ENCODE results near the gene RAD18.

Gene RAD18

DNA sequence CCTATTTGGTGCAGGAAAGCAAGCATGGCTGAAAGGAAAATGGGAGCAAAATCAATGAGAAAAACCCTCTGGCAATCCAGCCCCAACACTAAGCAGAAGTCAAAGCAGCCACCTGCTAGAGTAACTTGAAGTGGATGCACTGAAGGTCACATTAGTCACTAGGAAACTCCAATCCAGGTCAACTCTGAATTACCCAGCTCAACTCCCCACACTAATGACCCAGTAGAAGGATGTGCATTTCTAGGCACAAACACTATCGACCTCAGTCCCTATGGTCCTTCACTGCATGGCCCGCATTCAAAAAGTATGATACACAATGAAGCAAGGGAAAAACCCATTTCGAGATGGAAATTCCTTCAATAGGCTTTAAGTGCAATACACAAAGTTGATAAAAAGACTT lies 80.6 kb downstream of the RAD18 start (continued):
- TF ChIP-seq KLF7 (tag by site-specific recombination; IDR thresholded peaks at IDR 0.05; ENCODE audit: borderline replicate concordance): no peak
- TF ChIP-seq ZNF549 (tag by site-specific recombination; IDR thresholded peaks at IDR 0.05): no peak
- no peak for TF ChIP-seq ZNF785 (tag by site-specific recombination; IDR thresholded peaks at IDR 0.05)
- no peak for TF ChIP-seq ZNF174 (tag by site-specific recombination; IDR thresholded peaks at IDR 0.05)
- no peak for TF ChIP-seq ZNF670 (tag by site-specific recombination; IDR thresholded peaks at IDR 0.05; ENCODE audit: low read depth)
- TF ChIP-seq, protein P1, sequence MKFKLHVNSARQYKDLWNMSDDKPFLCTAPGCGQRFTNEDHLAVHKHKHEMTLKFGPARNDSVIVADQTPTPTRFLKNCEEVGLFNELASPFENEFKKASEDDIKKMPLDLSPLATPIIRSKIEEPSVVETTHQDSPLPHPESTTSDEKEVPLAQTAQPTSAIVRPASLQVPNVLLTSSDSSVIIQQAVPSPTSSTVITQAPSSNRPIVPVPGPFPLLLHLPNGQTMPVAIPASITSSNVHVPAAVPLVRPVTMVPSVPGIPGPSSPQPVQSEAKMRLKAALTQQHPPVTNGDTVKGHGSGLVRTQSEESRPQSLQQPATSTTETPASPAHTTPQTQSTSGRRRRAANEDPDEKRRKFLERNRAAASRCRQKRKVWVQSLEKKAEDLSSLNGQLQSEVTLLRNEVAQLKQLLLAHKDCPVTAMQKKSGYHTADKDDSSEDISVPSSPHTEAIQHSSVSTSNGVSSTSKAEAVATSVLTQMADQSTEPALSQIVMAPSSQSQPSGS (tag by site-specific recombination; IDR thresholded peaks at IDR 0.05; ENCODE audit: low read depth): no peak
- no peak for TF ChIP-seq TCF7L2 (IDR thresholded peaks at IDR 0.05; ENCODE audit: borderline replicate concordance, low read depth, low read length)
- no peak for TF ChIP-seq ZNF776 (tag by site-specific recombination; IDR thresholded peaks at IDR 0.05; ENCODE audit: borderline replicate concordance)
- TF ChIP-seq ZNF621 (tag by site-specific recombination; IDR thresholded peaks at IDR 0.05): no peak

DNA sequence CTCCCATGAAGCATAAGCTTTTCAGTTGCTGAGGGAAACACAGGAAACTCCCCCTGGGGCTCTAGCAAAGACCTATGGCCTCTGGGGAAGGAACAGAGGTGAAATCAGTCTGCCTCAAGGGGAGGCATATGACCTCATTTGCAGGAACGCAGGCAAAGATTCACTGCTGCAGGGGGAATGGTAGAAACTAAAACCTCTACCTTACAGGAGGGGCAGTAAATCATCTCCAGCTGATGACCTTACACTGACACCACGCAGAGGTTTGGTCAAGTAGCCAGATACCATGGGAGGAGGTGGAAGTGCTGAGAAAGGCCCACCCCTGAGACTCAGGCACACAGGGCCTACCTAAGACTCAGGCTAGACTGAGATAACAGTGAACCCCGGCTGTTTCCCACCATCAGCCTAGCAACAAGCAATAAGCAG lies 81.1 kb downstream of the RAD18 start:
- H3K4me3 ChIP-seq (ENCODE audit: low read depth, low read length): no peak overlapping the region
- H3K9me3 ChIP-seq (ENCODE audit: control insufficient read depth, insufficient read depth, low read depth, low read length): no peaks in the 10 kb centered on the region
- no peaks in the 10 kb centered on the region for H3K4me1 ChIP-seq (ENCODE audit: control insufficient read depth, insufficient read depth, low read length)
- CTCF ChIA-PET: no interaction called here
- peaks cover 5 to 63% of the 10 kb centered on the region in 2 experiments; a peak in 2 of 3 replicates for H3K36me3 ChIP-seq (ENCODE audit: control insufficient read depth in 2 of 2, insufficient read depth in 1 of 2, low read length in 2 of 2)
- TF ChIP-seq ZNF501 (tag by site-specific recombination; IDR thresholded peaks at IDR 0.05): no peak
- no peak for TF ChIP-seq ZNF561 (tag by site-specific recombination; IDR thresholded peaks at IDR 0.05; ENCODE audit: borderline replicate concordance)
- peak; percentile 79 for TF ChIP-seq ZIC2 (tag by site-specific recombination; IDR thresholded peaks at IDR 0.05)
- no peak for TF ChIP-seq ZNF560 (tag by site-specific recombination; IDR thresholded peaks at IDR 0.05; ENCODE audit: borderline replicate concordance)
- TF ChIP-seq ZNF785 (tag by site-specific recombination; IDR thresholded peaks at IDR 0.05): no peak
- no peak overlapping the region for H3K27ac ChIP-seq (ENCODE audit: extremely low read depth, low read depth, low read length)
- POLR2A ChIA-PET: no interaction called here

DNA sequence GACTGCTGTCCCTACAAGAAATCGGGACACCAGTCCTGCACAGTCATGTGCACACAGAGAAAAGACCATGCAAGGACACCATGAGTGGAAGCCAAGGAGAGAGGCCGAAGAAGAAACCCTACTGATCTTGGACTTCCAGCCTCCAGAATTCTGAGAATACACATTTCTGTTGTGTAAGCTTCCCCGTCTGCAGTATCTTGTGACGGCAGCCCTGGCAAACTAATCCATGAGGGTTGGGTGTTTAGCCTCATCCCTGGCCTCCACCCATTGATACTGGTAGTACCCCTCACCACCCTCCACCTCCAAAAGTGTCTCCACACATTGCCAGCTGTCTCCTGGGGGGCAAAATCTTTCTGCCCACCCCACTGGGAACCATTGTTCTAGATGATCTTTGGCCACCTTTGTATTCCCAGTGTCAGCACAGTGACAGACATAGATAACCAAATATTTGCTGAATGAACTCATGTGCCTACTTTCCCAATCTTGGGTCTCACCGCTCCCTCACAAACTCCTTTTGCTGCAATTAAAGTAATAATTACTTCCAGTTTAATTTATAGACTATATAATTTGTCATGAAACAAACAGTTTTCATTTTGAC lies 83.8 kb downstream of the RAD18 start:
- H3K9me3 ChIP-seq (ENCODE audit: control insufficient read depth, insufficient read depth, low read depth, low read length): no peaks in the 10 kb centered on the region
- ChIA-PET POLR2A (no interaction called here), CTCF (no interaction called here)
- H3K27ac ChIP-seq (ENCODE audit: extremely low read depth, low read depth, low read length): no peak overlapping the region
- TF ChIP-seq ZNF707 (tag by site-specific recombination; IDR thresholded peaks at IDR 0.05): no peak
- TF ChIP-seq KLF9 (tag by site-specific recombination; IDR thresholded peaks at IDR 0.05; ENCODE audit: low read depth): no peak
- TF ChIP-seq, protein P1 (tag by site-specific recombination; IDR thresholded peaks at IDR 0.05; ENCODE audit: low read depth): no peak
- no peak for TF ChIP-seq MEIS1 (CRISPR knock-in tag; IDR thresholded peaks at IDR 0.05; ENCODE audit: borderline replicate concordance)
- no peak for TF ChIP-seq YY1 (tag by site-specific recombination; IDR thresholded peaks at IDR 0.05)
- no peak for TF ChIP-seq ZNF184 (tag by site-specific recombination; IDR thresholded peaks at IDR 0.05)
- TF ChIP-seq ZNF626 (tag by site-specific recombination; IDR thresholded peaks at IDR 0.05): no peak
- no peak for TF ChIP-seq KLF8 (tag by site-specific recombination; IDR thresholded peaks at IDR 0.05)
- TF ChIP-seq GLI4 (tag by site-specific recombination; IDR thresholded peaks at IDR 0.05): no peak
- TF ChIP-seq ZNF544 (tag by site-specific recombination; IDR thresholded peaks at IDR 0.05): no peak
- no peak overlapping the region for H3K4me3 ChIP-seq (ENCODE audit: low read depth, low read length)
- H3K36me3 ChIP-seq (ENCODE audit: control insufficient read depth in 2 of 2, insufficient read depth in 1 of 2, low read length in 2 of 2): peaks cover 10 to 59% of the 10 kb centered on the region in 2 experiments
- no peaks in the 10 kb centered on the region for H3K4me1 ChIP-seq (ENCODE audit: control insufficient read depth, insufficient read depth, low read length)
